Spinal cord (tissue), 10 donors: Measurements from ENCODE around the gene VSIR. TPM values are rescaled to one million over a fixed set of nuclear protein-coding genes. Genes with fewer than 3 reads are reported as not detected.

Experiments
- DNase-seq, 6 donors: peaks; one replicate each; pipeline versions ENCODE4 v3.0.0 to v3.0.0-alpha.2; 2013 to 2015; ENCODE audit warnings: low spot score in 6 of 6, low read depth in 4 of 6
- H3K27ac ChIP-seq: one replicate; pipeline ENCODE4 v1.5.1; 2013; ENCODE audit warnings: low read depth, low read length, control low read depth
- H3K27me3 ChIP-seq: one replicate; pipeline ENCODE4 v1.6.1; 2013; ENCODE audit warnings: low read length; ENCODE audit not compliant: control insufficient read depth, insufficient read depth
- H3K36me3 ChIP-seq: one replicate; pipeline ENCODE4 v1.6.1; 2013; ENCODE audit warnings: low read length; ENCODE audit not compliant: control insufficient read depth, insufficient read depth
- H3K4me1 ChIP-seq: one replicate; pipeline ENCODE4 v1.6.1; 2013; ENCODE audit warnings: low read length; ENCODE audit not compliant: control insufficient read depth, insufficient read depth
- H3K4me3 ChIP-seq: one replicate; pipeline ENCODE4 v1.5.1; 2013; ENCODE audit warnings: low read depth, low read length, control low read depth
- H3K9me3 ChIP-seq: one replicate; pipeline ENCODE4 v1.6.1; 2013; ENCODE audit warnings: low read length; ENCODE audit not compliant: control insufficient read depth, insufficient read depth
- WGBS: methylation state at CpG from one replicate; pipeline ENCODE4 v1.1.5; 2013; ENCODE audit warnings: missing lambda C conversion rate; ENCODE audit not compliant: insufficient coverage; 5-methylcytosine and 5-hydroxymethylcytosine counted together
- polyA plus RNA-seq, 2 donors: library from polyadenylated mRNA; unstranded; fragments of 120-200 nt; gene quantifications; one replicate each; pipeline ENCODE4 v1.2.1, GENCODE V29; 2013; ENCODE audit not compliant: insufficient read length in 2 of 2
- total RNA-seq, 2 donors: library from RNA; depleted of rRNA in 1 of 2; stranded (reverse); fragments of 120-200 nt in 1 of 2; fragments of >200 nt in 1 of 2; gene quantifications; one replicate each; pipeline versions ENCODE4 v1.2.3 to v1.2.4, GENCODE V29; 2013 to 2014
- donor health status: healthy.

Gene VSIR
- total and polyA plus RNA-seq, 4 donors: 21.0 to 39.0 (median 33.3) TPM

GRCh38 chr10:71816421-71816851 is 43.1 kb upstream of the VSIR start:
- peaks cover 88% of the 10 kb centered on the region for H3K36me3 ChIP-seq
- no peak overlapping the region for H3K4me3 ChIP-seq
- 74% methylated on average over 4 of the region's 12 CpGs for WGBS
- H3K9me3 ChIP-seq: no peaks in the 10 kb centered on the region
- no peak for DNase-seq
- peaks cover 33% of the 10 kb centered on the region for H3K4me1 ChIP-seq
- H3K27ac ChIP-seq: no peak overlapping the region
- no peaks in the 10 kb centered on the region for H3K27me3 ChIP-seq

GRCh38 chr10:71815515-71816130 is 42.3 kb upstream of the VSIR start:
- DNase-seq: no peak
- 86% methylated on average over 11 of the region's 15 CpGs for WGBS
- Histone ChIP-seq H3K27ac (no peak overlapping the region), H3K36me3 (peaks cover 84% of the 10 kb centered on the region), H3K9me3 (no peaks in the 10 kb centered on the region), H3K4me3 (no peak overlapping the region), H3K27me3 (no peaks in the 10 kb centered on the region), H3K4me1 (peaks cover 33% of the 10 kb centered on the region)

- 91% methylated on average over 22 of the region's 26 CpGs for whole genome bisulfite sequencing
- no peak overlapping the region for H3K27ac ChIP-seq
- H3K4me1 ChIP-seq: peaks cover 33% of the 10 kb centered on the region
Observed at GRCh38 chr10:71814922-71815411, 41.6 kb upstream of the VSIR start.

GRCh38 chr10:71812913-71813590 is 39.7 kb upstream of the VSIR start:
- H3K27ac ChIP-seq: no peak overlapping the region
- no peak overlapping the region for H3K4me3 ChIP-seq
- no peaks in the 10 kb centered on the region for H3K27me3 ChIP-seq
- H3K36me3 ChIP-seq: peaks cover 72% of the 10 kb centered on the region
- DNase-seq: no peak
- no peaks in the 10 kb centered on the region for H3K9me3 ChIP-seq
- WGBS: 67% methylated on average over 8 of the region's 11 CpGs
- peaks cover 32% of the 10 kb centered on the region for H3K4me1 ChIP-seq

More at GRCh38 chr10:71814922-71815411, 41.6 kb upstream of the VSIR start:
- Histone ChIP-seq H3K4me3 (no peak overlapping the region), H3K27me3 (no peaks in the 10 kb centered on the region), H3K9me3 (no peaks in the 10 kb centered on the region), H3K36me3 (peaks cover 85% of the 10 kb centered on the region)
- DNase-seq: no peak

- no peak overlapping the region for H3K27ac ChIP-seq
- peaks cover 26% of the 10 kb centered on the region for H3K4me1 ChIP-seq
- no peak overlapping the region for H3K4me3 ChIP-seq
- peak in 2 of 6 donors; percentile 53 to 61 for DNase-seq
- peaks cover 69% of the 10 kb centered on the region for H3K36me3 ChIP-seq
- no peaks in the 10 kb centered on the region for H3K9me3 ChIP-seq
- 64% methylated on average over 11 of the region's 22 CpGs for WGBS
- H3K27me3 ChIP-seq: no peaks in the 10 kb centered on the region
Observed at GRCh38 chr10:71812016-71812912, 38.9 kb upstream of the VSIR start.

GRCh38 chr10:71811351-71811750 is 38.0 kb upstream of the VSIR start:
- peaks cover 62% of the 10 kb centered on the region for H3K36me3 ChIP-seq
- H3K4me1 ChIP-seq: peaks cover 20% of the 10 kb centered on the region
- H3K27me3 ChIP-seq: no peaks in the 10 kb centered on the region
- 83% methylated on average over 18 of the region's 19 CpGs for WGBS
- H3K4me3 ChIP-seq: no peak overlapping the region
- no peak overlapping the region for H3K27ac ChIP-seq
- no peak for DNase-seq
- no peaks in the 10 kb centered on the region for H3K9me3 ChIP-seq

- Histone ChIP-seq H3K4me3 (no peak overlapping the region), H3K27ac (no peak overlapping the region), H3K9me3 (no peaks in the 10 kb centered on the region), H3K36me3 (peaks cover 50% of the 10 kb centered on the region), H3K27me3 (no peaks in the 10 kb centered on the region), H3K4me1 (peaks cover 24% of the 10 kb centered on the region)
- no peak for DNase-seq
- WGBS: 91% methylated on average over 7 of the region's 13 CpGs
Observed at GRCh38 chr10:71810048-71810750, 36.9 kb upstream of the VSIR start.

GRCh38 chr10:71809628-71810027 is 36.3 kb upstream of the VSIR start:
- H3K9me3 ChIP-seq: no peaks in the 10 kb centered on the region
- H3K27me3 ChIP-seq: no peaks in the 10 kb centered on the region
- no peak overlapping the region for H3K4me3 ChIP-seq
- H3K27ac ChIP-seq: no peak overlapping the region
- H3K36me3 ChIP-seq: peaks cover 44% of the 10 kb centered on the region
- WGBS: 91% methylated on average over 14 of the region's 25 CpGs
- no peak for DNase-seq
- H3K4me1 ChIP-seq: peaks cover 24% of the 10 kb centered on the region
